ENCODE measurements around the gene IMMP2L.
"Not testable (repeated sequence)": the region's sequence is repeated elsewhere in the genome, so short reads cannot be mapped to it uniquely, and the experiment has no call there.

Gene IMMP2L

GRCh38 chr7:111459065-111459756 is 103.1 kb downstream of the IMMP2L start:
- DNase-seq = no peak

- DNase-seq = not testable (repeated sequence)
Measured at GRCh38 chr7:111450705-111451104, 111.6 kb downstream of the IMMP2L start.

DNA sequence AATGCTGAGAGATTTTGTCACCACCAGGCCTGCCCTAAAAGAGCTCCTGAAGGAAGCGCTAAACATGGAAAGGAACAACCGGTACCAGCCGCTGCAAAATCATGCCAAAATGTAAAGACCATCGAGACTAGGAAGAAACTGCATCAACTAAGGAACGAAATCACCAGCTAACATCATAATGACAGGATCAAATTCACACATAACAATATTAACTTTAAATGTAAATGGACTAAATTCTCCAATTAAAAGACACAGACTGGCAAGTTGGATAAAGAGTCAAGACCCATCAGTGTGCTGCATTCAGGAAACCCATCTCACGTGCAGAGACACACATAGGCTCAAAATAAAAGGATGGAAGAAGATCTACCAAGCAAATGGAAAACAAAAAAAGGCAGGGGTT is 114.8 kb downstream of the IMMP2L start:
- DNase-seq = not testable (repeated sequence)

GRCh38 chr7:111439977-111440376 is 122.3 kb downstream of the IMMP2L start:
- DNase-seq = no peak

DNA sequence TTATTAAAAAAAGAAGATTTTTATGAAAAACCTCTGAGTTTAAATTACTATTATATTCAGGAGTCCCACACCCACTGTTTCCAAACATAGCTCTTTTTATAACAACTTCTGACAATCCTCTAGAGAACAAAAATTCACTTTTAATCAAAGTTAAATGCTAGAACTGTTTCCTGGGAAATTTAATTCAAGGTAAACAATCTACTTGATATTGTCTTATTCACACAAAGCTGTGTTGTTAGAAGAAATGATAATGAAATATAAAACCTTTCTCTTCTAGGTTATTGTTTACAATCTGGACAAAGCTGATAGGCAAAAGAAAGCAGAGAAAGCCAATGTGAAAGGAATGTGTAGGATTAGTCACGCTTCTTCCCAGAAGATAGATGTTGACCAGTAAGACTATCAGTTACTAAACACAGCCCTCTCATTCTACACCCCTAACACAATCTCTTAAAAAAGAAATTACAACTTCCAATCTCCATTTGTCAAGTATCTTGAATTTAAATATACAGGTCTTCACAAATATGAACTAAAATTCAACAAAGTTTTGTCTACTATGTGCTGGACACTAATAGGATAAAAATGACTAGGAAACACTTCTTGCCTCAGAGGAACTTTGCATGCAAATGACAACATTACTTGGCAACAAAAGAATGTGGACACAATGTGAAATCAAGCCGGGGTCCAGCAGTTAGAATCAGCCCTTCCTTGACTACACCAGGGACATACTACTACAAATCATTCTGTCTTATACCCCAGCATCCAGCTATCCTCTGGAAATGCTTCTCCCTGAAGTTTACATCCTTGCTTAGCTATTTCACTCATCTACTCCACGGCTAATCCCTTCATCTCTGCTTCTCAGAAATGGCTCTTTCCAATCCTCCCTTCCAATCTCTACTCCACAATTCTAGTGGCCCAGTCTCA is 123.7 kb downstream of the IMMP2L start:
- no peak for DNase-seq

GRCh38 chr7:111437736-111438135 is 124.6 kb downstream of the IMMP2L start:
- DNase-seq = no peak

DNA sequence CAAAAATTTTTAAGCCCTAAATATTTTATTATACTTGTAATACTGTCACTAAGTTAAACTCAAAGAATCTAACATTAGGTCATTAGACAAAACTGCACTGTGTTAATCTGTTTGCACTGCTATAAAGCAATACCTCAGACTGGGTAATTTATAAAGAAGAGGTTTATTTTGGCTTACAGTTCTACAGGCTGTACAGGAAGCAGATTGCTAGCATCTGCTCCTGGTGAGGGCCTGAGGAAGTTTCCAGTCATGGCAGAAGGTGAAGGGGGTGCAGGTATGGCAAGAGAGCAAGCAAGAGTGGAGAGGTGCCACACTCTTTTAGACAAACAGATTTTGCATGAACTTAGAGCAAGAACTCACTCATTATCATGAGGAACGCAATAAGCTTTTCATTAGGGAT is 125.7 kb downstream of the IMMP2L start:
- no peak for DNase-seq

- DNase-seq = no peak
Measured at GRCh38 chr7:111433426-111433825, 128.9 kb downstream of the IMMP2L start.

DNA sequence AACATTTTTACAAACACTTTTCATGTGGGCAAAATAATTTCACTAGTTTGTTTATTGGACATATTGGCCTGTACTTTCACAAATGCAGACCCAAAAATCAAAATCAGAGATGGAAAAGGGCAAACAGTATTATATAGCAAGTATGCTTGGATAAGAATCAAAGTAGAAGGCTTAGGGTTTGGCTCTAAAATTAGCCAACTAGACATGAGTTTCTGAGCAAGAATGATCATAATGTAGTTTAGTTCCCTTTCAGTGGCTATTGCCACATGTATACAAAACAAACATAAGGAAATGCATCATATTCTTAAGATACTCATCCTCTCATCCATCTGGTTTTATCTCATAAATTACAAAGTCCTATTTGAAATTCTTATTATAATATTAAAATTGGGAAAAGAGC is 132.5 kb downstream of the IMMP2L start:
- no peak for DNase-seq

DNA sequence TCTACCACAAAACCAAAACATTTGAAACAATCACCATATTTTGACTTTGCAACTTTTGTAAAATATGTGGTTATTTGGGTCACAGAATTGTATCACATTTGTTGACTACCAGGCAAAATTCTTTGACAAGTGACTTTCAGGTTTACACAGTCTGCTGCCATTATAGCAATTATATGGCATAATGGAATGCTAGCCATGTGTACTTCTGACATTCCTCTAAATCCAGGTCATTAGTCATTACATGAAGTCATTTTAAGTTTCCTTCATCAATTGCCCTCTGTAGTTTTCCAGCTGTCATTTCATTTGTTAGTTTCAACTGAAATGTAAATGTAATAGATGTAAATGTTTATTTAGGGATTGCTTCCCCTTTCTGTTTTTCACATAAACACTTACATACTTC is 137.5 kb downstream of the IMMP2L start:
- DNase-seq = no peak

DNA sequence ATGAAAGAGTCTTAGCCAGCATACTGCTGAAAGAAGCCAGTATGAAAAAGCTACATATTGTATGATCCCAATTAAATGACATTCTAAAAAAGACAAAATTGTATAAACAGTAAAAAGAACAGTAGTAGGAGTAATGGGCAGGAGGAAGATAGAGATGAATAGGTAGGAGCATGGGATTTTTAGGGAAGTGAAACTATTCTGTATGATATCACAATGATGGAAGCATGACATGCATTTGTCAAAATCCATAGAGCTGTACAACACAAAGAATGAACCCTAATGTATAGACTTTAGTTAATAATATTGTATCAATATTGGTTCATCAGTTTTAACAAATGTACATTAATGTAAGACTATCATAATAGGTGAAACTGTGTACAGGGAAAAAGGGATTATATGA is 147.9 kb downstream of the IMMP2L start:
- no peak for DNase-seq

DNA sequence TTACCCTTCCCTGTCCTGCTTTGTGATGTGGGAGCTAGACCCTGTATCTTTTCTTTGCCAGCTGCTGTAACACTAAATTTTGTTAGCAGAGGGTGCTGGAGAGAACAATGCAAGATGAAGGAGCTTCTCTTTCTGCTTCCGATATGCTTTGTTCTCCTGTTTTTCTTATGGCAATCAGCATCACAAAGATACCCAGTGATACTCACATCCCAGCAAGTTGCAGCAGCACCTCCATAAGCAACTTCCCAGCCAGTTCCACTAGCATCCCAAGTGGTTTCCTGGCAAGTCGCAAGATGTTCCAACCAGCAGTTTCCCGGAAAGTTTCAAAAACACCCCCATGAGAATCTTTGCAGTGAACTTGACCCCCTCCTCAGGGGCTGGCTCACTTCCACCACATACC is 148.6 kb downstream of the IMMP2L start:
- no peak for DNase-seq

- DNase-seq = no peak
Measured at GRCh38 chr7:111410899-111411298, 151.4 kb downstream of the IMMP2L start.

DNA sequence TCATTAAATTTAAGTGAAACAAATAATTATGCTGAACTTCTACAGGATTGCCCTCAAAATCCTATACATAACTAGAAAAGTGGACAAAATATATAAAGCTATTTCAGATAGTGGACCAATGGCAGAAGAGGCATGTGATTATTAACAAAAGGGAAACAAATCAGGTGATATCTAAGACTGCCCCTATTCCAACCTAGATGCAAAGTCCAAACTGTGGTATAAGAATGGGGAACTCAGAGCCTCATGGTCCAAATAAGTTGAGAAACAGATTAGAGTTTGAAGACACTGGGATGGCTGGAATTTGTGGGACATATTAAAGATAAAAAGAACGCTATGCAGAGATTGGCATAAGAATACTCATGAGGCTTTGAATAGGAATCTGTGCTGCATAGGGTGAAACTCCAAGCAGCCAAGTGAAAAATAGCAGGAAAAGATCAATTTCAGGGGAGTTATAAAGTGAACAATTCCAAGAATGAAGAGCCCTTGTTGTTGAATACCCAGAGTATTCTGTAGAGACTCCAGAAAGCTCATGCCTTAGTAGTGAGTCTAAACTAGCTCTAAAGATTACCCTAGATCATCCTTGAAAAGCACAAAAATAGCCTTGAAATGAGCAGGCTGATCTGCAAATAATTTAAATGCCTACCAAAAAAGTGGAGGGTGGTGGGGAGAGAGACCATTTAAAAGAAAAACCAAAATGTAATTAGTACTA is 152.4 kb downstream of the IMMP2L start:
- DNase-seq = no peak

DNA sequence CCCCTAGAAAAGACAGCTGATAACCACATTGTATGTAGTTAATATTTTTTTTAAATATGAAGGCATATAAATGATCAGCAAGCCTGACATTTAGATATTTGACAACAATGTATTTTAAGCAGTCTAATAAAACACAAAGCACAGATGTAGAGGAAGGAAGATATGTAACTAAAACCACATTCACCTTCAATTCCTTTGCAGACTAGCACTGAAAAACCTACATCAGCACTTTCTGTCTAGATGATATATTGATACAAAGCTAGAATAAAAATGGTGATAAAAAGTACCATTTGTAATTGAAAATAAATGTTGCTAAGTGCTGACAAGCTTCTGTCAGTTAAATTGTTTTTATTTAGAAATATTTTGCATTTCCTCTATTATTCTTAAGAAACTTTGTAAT is 153.6 kb downstream of the IMMP2L start:
- DNase-seq = no peak

DNA sequence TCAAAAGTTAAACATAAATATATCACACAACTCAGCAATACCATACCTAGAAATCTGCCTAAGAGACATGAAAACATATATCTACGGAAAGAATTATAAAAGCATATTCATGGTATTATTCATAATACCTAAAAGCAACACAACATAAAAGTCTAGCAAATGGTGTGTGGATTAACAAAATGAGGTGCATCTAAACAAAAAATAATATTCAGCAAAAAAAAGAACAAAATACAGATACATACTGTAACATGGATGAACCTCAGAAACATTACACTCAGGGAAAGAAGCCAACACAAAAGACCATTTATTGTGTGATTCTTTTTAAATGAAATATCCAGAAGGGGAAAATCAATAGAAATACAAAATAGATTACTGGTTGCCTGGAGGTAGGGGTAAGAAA is 155.0 kb downstream of the IMMP2L start:
- DNase-seq = no peak

DNA sequence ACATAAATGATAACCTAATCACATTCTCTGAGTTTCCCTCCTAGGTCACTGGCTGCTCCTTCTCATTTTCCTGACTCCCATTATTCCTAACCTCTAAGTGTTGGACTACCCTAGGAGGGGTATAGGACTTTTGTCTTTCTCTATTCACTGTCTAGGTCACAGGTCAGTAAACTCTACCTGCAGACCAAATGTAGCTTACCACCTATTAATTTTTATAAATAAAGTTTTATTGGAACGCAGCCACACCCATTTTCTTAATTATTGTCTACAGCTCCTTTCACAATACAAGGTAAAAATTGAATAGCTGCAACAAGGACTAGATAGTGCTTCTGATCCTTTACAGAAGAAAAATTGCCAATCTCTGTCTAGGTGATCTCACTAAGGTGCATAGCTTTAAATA is 156.7 kb downstream of the IMMP2L start:
- DNase-seq = no peak

DNA sequence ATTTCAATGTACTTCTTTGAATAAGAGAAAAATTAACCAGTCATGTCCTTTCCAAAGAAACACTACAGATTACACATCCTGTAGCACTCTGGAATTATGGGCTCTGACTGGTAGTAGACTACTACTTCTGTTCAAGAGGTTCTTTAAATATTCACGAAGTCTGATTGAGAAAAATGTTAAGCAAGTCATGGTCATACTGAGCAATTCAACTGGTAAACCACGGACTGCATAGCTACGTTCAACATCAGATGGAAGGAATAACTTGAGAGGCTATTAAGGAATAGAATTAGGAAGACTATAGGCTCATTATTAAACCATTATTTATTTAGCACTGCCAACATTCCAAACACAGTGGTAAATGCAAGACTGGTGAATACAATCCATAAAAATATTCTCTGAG is 160.8 kb downstream of the IMMP2L start:
- DNase-seq = no peak

DNA sequence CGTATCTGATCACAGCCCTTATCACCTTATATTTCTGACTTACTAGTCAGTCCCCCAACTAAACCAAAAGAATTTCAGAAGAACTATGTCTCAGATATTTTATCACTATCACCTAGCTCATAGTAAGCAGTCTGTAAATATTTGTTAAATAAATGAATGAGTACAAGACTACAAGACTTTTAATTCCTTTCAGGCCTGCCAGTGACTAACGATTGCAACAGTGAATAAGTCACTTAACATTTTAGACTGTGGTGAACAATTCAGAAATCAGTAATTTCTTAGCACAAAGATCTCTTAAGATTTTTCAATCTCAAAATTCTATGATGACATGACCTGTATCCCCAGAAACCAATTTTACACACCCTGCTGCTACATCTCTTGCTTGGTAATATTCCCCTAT is 162.2 kb downstream of the IMMP2L start:
- DNase-seq = no peak

DNA sequence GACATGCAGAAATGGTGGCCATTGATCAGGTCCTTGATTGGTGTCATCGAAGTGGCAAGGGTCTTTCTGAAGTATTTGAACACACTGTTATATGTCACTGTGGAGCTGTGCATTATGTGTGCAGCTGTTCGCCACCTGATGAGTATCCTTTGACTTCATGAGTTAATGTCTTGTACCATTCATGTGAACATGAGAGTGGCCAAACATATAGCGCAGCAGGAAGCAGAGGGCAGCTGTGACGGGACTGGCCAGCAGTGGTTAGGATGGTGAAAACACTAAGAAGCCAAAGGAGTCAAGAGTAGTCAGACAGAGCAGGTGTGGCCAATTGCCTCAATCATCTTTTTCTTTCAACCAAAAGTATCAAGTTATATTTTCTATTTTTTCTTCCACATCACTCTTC is 167.4 kb downstream of the IMMP2L start:
- no peak for DNase-seq

GRCh38 chr7:111393011-111393754 is 169.1 kb downstream of the IMMP2L start:
- DNase-seq = no peak

- no peak for DNase-seq
Measured at GRCh38 chr7:111392294-111392693, 170.0 kb downstream of the IMMP2L start.

- DNase-seq = no peak
Measured at GRCh38 chr7:111390000-111390399, 172.3 kb downstream of the IMMP2L start.

Measured in NCI-H1694 treated with DMSO at 0.1 percent for 48 hours (cell line).